Measurements from ENCODE around the gene APRT. TPM values are rescaled to one million over a fixed set of nuclear protein-coding genes. Genes with fewer than 3 reads are reported as not detected.

Gene APRT
- total and polyA plus RNA-seq, 9 of the 15 experiments (the other 6 are each of a cell fraction or from before 2014, with no cell fraction given), result 41.7 to 409 (median 146) TPM

- TF ChIP-seq RREB1 (CRISPR knock-in tag; IDR thresholded peaks at IDR 0.05) (no peak), GTF2F1 (IDR thresholded peaks at IDR 0.05; ENCODE audit: low read depth, low read length) (no peak), CREB5 (CRISPR knock-in tag; IDR thresholded peaks at IDR 0.05) (no peak), HLTF (IDR thresholded peaks at IDR 0.05) (no peak), CREB1 (IDR thresholded peaks at IDR 0.05) (no peak), CREB1 (CRISPR knock-in tag; IDR thresholded peaks at IDR 0.05) (no peak), SREBF2 (CRISPR knock-in tag; IDR thresholded peaks at IDR 0.05) (no peak), ZBTB11 (CRISPR knock-in tag; IDR thresholded peaks at IDR 0.05) (peak in 1 of 3 experiments; percentile 86; a peak in 2 of 6 replicates), FOXO4 (CRISPR knock-in tag; IDR thresholded peaks at IDR 0.05) (no peak), ZNF41 (CRISPR knock-in tag; conservative IDR thresholded peaks at IDR 0.05) (no peak), ZNF639 (CRISPR knock-in tag; conservative IDR thresholded peaks at IDR 0.05 in 1 of 2, IDR thresholded peaks at IDR 0.05 in 1 of 2) (no peak), ZSCAN29 (IDR thresholded peaks at IDR 0.05) (no peak)
Observed at GRCh38 chr16:88783391-88784073, 28.2 kb downstream of the APRT start (continued).
